ENCODE measurements around the gene KCNJ4. TPM values are rescaled to one million over a fixed set of nuclear protein-coding genes. Genes with fewer than 3 reads are reported as not detected.
"Not testable (repeated sequence)": the region's sequence is repeated elsewhere in the genome, so short reads cannot be mapped to it uniquely, and the experiment has no call there.

The KCNJ4 gene
- total RNA-seq, 1 donor from 2014 or later = not detected

GRCh38 chr22:38388506-38389427, 66.2 kb downstream of the KCNJ4 start:
- DNase-seq (ENCODE audit: low spot score); ATAC-seq: not testable (repeated sequence)

- DNase-seq (ENCODE audit: low spot score); ATAC-seq: not testable (repeated sequence)
Measured at GRCh38 chr22:38386918-38387317, 68.1 kb downstream of the KCNJ4 start.

- ATAC-seq (no peak), DNase-seq (ENCODE audit: low spot score) (no peak)
Measured at GRCh38 chr22:38383417-38383816, 71.6 kb downstream of the KCNJ4 start.

GRCh38 chr22:38381371-38381770, 73.6 kb downstream of the KCNJ4 start:
- ATAC-seq; DNase-seq (ENCODE audit: low spot score): not testable (repeated sequence)

Other genes with a start within 250 kb of the KCNJ4 start
- 11.7 TPM for gene TMEM184B, start 182.2 kb downstream of the KCNJ4 start, total RNA-seq
- 29.4 TPM for gene CSNK1E, start 137.8 kb downstream of the KCNJ4 start, total RNA-seq
- gene KDELR3, start 12.9 kb upstream of the KCNJ4 start, total RNA-seq = 15.2 TPM
- gene DDX17, start 51.1 kb upstream of the KCNJ4 start, total RNA-seq = 174 TPM
- gene DMC1, start 115.0 kb upstream of the KCNJ4 start, total RNA-seq = not detected
- 0.03 TPM for gene FAM227A, start 201.2 kb upstream of the KCNJ4 start, total RNA-seq
- 13.7 TPM for gene CBY1, start 201.4 kb upstream of the KCNJ4 start, total RNA-seq
- gene TOMM22, start 226.8 kb upstream of the KCNJ4 start, total RNA-seq = 29.0 TPM
- gene JOSD1, start 245.7 kb upstream of the KCNJ4 start, total RNA-seq = 16.6 TPM

All from left lobe of liver (tissue), 2 donors.